Measurements from ENCODE around the gene CD300A.

The CD300A gene

DNA sequence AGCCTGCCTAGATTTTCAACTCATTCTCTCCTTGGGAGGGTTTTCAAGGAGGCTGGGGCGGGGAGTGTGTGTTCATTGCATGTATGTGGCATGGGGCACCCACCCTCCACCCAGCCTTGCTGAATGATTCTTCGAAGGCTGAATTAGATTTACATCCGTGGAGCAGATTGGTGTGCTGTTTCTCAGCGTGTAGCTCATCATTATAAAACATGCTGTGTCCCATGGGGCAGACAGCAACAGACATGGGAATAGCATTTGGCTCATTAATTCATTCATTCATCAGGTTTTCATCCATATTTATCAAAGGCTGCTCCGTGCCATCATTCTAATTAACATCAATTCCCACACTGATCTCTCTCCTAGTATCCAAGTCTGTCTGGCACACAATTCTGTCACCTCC, 10.6 kb upstream of the CD300A start:
- DNase-seq: no peak

GRCh38 chr17:74457146-74457819, 9.2 kb upstream of the CD300A start:
- DNase-seq: peak; percentile 66

GRCh38 chr17:74457820-74458166, 8.6 kb upstream of the CD300A start:
- DNase-seq: no peak

GRCh38 chr17:74458835-74459234, 7.6 kb upstream of the CD300A start:
- no peak for DNase-seq

DNA sequence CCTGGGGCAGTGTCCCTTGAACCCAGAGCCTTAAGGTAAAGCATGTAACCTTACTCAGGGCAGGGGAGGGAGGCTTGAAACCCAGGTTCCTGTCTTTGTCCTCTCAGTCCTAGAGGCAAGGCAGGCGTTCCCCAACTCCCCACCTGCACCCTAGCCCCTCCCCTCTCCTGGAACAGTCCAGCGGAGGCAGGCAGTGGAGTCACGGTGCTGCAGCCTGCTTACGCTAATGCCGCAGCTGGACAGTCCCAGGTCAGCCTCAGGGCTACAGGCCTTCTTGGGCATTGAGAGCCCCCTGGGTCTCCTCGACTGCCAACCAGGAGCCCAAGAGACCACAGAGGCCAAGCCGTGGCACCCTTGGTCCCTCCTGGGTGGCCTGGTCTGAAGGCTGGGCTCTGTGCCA, 6.8 kb upstream of the CD300A start:
- DNase-seq: no peak

- no peak for DNase-seq
These were observed 6.2 kb upstream of the CD300A start for GRCh38 chr17:74460241-74460640.

- DNase-seq: no peak
These were observed 5.4 kb upstream of the CD300A start for GRCh38 chr17:74460996-74461395.

DNA sequence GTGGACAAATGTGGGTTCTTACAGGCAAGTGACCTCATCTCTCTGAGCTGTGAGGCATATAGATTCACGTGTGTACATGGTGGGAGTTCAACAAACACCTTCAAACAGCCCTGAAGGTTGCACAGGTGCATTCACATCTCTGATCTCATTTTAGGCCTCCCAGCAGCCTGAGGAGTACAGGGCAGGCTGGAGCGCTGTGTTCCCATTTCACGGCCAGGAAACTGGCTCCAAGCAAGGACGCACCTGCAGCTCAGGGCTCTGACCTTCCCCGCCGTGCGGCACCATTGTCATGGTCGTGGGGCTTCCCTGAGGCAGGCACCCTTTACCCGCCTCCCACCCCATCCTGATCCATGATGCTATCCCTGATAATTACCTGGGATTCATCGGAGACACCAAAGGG, 4.8 kb upstream of the CD300A start:
- no peak for DNase-seq

GRCh38 chr17:74464730-74465377, 1.6 kb upstream of the CD300A start:
- DNase-seq: no peak

- no peak for DNase-seq
These were observed 890 bp upstream of the CD300A start for GRCh38 chr17:74465378-74466110.

- no peak for DNase-seq
These were observed 372 bp downstream of the CD300A start for GRCh38 chr17:74466828-74467184.

GRCh38 chr17:74467221-74467951, 952 bp downstream of the CD300A start:
- peak; percentile 33 for DNase-seq

- DNase-seq: no peak
These were observed 4.9 kb downstream of the CD300A start for GRCh38 chr17:74471341-74471740.

GRCh38 chr17:74472890-74473289, 6.5 kb downstream of the CD300A start:
- DNase-seq: no peak

- DNase-seq: no peak
These were observed 6.9 kb downstream of the CD300A start for GRCh38 chr17:74473294-74473693.

GRCh38 chr17:74474043-74474792, 7.8 kb downstream of the CD300A start:
- peak; percentile 20 for DNase-seq

GRCh38 chr17:74475189-74475588, 8.8 kb downstream of the CD300A start:
- DNase-seq: no peak

- DNase-seq: no peak
These were observed 11.0 kb downstream of the CD300A start for GRCh38 chr17:74477411-74477810.

DNA sequence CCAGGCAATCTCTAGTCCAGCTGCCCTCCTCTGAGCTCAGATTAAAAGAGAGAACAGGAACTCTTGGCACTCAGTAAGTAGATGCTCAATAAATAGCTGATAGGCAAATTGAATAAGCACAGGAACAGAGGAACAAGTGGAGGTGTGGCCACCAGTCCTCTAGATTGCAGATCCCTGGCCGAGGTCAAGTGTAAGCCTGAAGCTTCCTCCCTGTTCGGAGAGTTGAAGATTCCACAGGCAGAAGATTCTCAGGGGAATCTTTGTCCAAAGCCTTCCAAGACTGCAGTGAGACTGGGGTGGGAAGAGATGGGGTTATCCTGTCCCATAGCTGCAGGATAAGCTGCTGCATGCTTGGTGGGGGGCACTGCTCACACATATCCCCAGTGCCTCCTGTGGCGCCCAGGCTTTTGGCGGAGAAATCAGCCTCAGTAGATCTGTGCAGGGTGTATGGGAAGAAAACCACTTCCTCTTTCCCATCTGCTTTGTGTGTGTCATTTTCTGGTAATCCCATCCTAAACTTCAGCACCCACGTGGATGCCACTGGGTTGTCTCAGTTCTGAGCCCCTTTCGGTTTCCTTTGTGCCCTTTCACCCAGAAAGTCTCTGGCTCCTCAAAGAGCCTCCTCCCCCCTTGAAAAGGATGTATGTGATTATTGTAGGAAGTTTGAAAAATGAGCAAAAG, 12.1 kb downstream of the CD300A start:
- DNase-seq: peak; percentile 54

GRCh38 chr17:74480290-74480689, 13.9 kb downstream of the CD300A start:
- DNase-seq: no peak

- DNase-seq: no peak
These were observed 15.2 kb downstream of the CD300A start for GRCh38 chr17:74481621-74482020.

DNA sequence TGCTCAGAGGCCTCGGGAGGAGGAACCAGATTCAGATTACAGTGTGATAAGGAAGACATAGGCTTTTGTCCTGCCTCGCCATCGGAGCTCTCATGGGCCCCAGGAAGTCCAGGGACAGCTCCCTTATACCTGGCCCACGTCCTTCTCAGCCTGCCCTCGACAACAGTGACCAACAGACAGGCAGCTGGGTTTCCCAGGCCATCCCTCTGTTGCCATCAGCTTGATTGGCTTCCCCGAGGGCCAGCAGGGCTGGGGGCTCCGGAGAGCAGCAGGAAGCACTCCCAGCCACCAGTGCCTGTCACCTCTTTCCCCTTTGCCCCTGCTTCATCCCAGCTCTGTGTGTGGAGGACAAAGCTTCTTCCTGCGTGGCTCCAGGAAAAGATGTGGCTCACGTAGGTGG, 17.6 kb downstream of the CD300A start:
- DNase-seq: no peak
